SK-MEL-5 (cell line): Measurements from ENCODE around the gene GALK2. TPM values are rescaled to one million over a fixed set of nuclear protein-coding genes. Genes with fewer than 3 reads are reported as not detected.
A peak's percentile ranks its signal among the peaks of the same experiment; 100 is the strongest.
"Not testable (repeated sequence)": the region's sequence is repeated elsewhere in the genome, so short reads cannot be mapped to it uniquely, and the experiment has no call there.

Source experiments
- DNase-seq: peaks from one replicate; pipeline ENCODE4 v3.0.0-alpha.2; 2016; ENCODE audit warnings: low read depth, low spot score
- in situ Hi-C: cut with HindIII; loops from 2 replicates; pipeline ENCODE4 v1.10.0; 2016; ENCODE audit warnings: low sequenced_read_pairs, high pct_unique_total_duplicates, low pct_unique_long_range_greater_than_20kb
- total RNA-seq: library from RNA; depleted of rRNA; stranded (reverse); fragments of >200 nt; shearing (Covaris generic); gene quantifications from 2 replicates; pipeline ENCODE4 v1.2.3, GENCODE V29; 2014

The GALK2 gene
- total RNA-seq, 1 experiment from 2014 or later, result 60.9 TPM

GRCh38 chr15:49300856-49301255 is 130.8 kb downstream of the GALK2 start:
- in situ Hi-C loops, result no loop called here
- DNase-seq, result no peak

- DNase-seq, result no peak
- in situ Hi-C loops, result no loop called here
These were observed 131.5 kb downstream of the GALK2 start for GRCh38 chr15:49301562-49301961.

DNA sequence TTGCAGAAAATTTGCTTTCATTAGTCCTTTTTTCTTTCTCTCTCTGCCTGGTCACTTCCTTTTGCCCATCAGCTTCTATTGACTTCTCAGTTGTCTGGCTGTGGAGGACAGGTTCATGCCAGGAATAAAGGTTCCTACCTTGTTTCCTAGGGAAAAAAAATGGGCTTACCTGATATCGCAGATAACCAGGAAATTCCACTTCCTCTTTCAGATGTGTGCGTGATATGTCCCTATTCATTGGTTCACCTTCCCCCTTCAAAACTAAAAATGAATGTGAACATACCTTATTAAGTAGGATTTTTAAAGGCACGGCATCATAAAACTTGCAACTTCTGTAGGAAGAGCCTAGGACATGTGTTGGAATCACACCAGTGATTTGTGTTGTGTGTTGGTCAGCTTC is 133.0 kb downstream of the GALK2 start:
- in situ Hi-C loops, result no loop called here
- no peak for DNase-seq

DNA sequence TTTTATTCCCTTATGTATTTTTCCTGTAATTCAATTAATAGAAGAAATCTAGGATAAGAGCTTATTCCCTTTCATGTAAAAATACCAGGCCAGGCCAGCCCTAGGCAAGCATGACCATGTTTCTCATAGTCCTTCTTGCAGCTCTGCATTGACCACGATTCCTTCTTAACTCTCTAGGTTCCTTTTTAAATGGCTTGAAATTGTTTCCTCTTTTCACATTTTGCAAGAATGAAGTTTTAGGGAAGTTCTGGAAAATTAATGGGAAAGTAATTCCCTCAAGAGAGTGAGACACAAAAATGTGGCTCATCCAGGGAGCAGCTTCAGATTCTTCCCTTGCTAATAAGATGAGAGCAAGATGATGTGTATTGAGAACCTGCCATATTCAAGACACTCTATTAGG is 136.5 kb downstream of the GALK2 start:
- in situ Hi-C loops, result no loop called here
- no peak for DNase-seq

- in situ Hi-C loops, result no loop called here
- no peak for DNase-seq
These were observed 138.6 kb downstream of the GALK2 start for GRCh38 chr15:49308686-49309085.

- in situ Hi-C loops, result no loop called here
These were observed 139.8 kb downstream of the GALK2 start for GRCh38 chr15:49309889-49310288.

DNA sequence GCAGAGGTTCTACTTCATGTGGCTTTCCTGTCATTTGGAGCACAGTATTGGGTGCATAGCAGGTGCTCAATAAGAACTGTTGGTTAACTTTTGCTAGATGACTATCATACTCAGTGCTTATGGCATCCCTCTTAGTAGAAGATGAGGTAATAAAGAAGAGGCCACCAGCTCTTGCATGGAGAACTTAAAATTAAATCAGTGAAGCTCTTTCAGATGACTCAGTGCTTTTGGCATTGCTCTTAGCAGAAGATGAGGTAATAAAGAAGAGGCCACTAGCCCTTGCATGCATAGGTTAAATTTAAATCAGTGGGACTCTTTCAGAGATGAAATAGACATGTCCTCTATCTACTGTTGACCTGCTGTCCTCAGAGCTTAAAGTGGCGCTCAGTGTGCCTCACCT is 143.6 kb downstream of the GALK2 start:
- DNase-seq, result no peak
- in situ Hi-C loops, result no loop called here

More at GRCh38 chr15:49309889-49310288, 139.8 kb downstream of the GALK2 start:
- DNase-seq, result peak; percentile 4

GRCh38 chr15:49314716-49315115 is 144.7 kb downstream of the GALK2 start:
- in situ Hi-C loops, result no loop called here
- DNase-seq, result no peak

- no peak for DNase-seq
- in situ Hi-C loops, result no loop called here
These were observed 145.4 kb downstream of the GALK2 start for GRCh38 chr15:49315391-49315823.

DNA sequence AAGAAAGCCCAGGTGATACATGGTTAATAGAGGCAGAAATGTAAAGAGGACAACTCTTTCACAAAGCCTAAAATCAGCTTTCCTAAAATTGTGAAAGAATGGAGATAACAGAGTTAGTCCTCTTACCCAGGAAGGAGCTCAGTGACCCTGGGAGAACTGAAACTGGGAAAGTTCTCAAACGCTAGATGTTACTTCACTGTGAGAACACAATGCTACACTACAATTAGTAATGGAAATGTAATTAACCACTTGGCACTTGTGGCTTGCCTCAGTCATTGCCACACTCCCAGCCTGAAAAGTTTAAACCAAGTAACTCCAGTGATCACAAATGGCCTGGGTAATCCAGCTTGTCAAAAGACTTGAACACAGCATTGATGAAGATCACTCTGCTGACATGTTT is 150.3 kb downstream of the GALK2 start:
- in situ Hi-C loops, result no loop called here
- DNase-seq, result no peak

GRCh38 chr15:49323207-49323606 is 153.2 kb downstream of the GALK2 start:
- no peak for DNase-seq
- in situ Hi-C loops, result no loop called here

DNA sequence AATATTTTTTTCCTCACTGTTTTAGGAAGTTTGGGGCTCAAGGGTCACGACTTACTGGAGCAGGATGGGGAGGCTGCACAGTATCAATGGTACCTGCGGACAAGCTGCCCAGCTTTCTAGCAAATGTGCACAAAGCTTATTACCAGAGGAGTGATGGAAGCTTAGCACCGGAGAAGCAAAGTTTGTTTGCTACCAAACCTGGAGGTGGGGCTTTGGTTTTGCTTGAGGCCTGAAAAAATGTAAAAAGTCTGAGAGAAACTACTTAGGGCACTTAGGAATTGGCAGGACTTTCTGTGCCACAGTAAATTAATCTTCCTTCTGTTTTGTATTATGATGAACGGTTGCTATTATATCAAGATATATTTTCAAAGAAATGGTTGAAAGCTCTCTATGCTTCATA is 157.9 kb downstream of the GALK2 start:
- in situ Hi-C loops, result no loop called here
- DNase-seq, result no peak

GRCh38 chr15:49328941-49329340 is 158.9 kb downstream of the GALK2 start:
- no peak for DNase-seq
- in situ Hi-C loops, result no loop called here

GRCh38 chr15:49330166-49330565 is 160.1 kb downstream of the GALK2 start:
- DNase-seq, result no peak
- in situ Hi-C loops, result no loop called here

- no peak for DNase-seq
These were observed 161.4 kb downstream of the GALK2 start for GRCh38 chr15:49331442-49331841.

DNA sequence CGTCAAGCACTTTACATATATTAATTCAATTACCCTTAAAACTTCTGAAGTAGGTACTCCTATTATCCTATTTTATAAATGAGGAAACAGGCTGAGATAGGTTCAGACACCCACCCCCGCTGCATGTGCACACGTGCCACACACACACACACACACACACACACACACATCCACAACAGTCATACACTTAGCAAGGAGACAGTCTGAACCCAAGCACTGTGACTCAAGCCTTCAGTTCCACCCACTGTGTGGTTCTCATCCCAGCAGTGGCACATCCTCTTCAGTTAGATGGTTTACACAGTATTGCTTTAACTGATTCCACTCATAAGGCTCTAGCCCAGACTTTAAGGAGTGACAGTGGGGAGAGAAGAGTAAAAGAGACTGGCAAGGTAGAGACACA is 161.9 kb downstream of the GALK2 start:
- in situ Hi-C loops, result no loop called here
- no peak for DNase-seq

More at GRCh38 chr15:49331442-49331841, 161.4 kb downstream of the GALK2 start:
- in situ Hi-C loops, result no loop called here

DNA sequence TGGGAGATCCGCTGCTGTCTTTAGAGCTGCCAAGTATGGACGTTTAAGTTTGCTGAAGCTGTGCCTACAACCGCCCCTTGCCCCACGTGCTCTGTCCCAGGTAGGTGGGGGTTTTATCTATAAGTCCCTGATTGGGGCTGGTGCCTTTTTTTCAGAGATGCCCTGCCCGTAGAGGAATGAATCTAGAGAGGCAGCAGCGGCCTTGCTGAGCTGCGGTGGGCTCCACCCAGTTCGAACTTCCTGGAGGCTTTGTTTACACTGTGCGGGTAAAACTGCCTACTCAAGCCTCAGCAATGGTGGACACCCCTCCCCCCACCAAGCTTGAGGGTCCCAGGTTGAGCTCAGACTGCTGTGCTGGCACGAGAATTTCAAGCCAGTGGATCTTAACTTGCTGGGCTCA is 169.6 kb downstream of the GALK2 start:
- in situ Hi-C loops, result no loop called here
- no peak for DNase-seq

DNA sequence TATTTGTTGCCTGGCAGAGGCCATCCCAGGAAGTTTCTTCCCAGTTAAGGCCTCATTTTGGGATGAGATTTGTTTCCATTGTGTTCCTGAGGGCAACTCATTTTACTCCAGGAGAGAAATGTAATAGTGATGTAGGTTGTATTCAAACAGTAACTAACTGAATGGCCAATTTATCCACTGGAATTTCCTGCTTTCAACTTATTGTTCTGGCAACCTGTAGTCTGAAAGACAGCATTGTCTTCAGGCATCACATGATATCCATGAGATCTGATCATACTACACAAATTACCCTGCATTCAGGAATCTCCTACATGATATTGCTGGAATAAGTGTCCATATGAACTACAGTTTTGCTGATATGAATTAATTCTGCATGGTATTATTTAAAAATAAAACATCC is 173.5 kb downstream of the GALK2 start:
- in situ Hi-C loops, result no loop called here
- peak; percentile 95 for DNase-seq

DNA sequence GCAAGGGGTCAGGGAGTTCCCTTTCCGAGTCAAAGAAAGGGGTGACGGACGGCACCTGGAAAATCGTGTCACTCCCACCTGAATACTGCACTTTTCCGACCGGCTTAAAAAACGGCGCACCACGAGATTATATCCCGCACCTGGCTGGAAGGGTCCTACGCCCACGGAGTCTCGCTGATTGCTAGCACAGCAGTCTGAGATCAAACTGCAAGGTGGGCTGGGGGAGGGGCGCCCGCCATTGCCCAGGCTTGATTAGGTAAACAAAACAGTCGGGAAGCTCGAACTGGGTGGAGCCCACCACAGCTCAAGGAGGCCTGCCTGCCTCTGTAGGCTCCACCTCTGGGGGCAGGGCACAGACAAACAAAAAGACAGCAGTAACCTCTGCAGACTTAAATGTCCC is 184.4 kb downstream of the GALK2 start:
- DNase-seq, in situ Hi-C loops: not testable (repeated sequence)

DNA sequence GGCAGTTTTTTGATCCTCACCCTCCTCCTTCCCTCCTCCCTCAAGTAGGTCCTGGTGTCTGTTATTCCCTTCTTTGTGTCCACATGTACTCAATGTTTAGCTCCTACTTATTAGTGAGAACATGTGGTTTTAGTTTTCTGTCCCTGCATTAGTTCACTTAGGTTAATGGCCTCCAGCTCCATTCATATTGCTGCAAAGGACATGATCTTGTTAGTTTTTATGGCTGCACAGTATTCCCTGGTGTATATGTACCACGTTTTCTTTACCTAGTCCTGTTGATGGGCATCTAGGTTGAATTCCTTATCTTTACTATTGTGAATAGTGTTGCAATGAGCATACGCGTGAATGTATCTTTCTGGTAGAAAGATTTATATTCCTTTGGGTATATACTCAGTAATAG is 191.3 kb downstream of the GALK2 start:
- no peak for DNase-seq
- in situ Hi-C loops, result no loop called here
